ENCODE measurements around the gene PTPRO.

PTPRO gene

DNA sequence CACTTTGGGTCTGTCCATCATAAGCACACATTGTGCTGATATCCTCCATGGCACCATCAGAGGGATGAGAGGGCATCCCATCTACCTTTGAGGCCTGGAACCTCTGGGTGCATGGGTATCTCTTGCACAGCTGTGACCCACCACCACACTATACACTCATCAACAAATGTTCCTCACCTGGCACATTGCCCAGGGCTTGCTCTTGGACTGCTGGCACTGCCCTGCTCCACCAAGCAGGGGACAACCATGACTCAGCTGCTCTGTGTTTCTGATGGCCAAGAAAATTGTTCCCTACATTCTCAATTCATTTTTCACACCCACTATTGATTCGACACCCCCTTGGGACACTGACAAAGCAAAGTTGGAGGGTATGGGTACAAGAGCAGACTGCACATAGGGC lies 155.5 kb downstream of the PTPRO start:
- no peak overlapping the region for H3K27ac ChIP-seq
- TF ChIP-seq, protein P1, sequence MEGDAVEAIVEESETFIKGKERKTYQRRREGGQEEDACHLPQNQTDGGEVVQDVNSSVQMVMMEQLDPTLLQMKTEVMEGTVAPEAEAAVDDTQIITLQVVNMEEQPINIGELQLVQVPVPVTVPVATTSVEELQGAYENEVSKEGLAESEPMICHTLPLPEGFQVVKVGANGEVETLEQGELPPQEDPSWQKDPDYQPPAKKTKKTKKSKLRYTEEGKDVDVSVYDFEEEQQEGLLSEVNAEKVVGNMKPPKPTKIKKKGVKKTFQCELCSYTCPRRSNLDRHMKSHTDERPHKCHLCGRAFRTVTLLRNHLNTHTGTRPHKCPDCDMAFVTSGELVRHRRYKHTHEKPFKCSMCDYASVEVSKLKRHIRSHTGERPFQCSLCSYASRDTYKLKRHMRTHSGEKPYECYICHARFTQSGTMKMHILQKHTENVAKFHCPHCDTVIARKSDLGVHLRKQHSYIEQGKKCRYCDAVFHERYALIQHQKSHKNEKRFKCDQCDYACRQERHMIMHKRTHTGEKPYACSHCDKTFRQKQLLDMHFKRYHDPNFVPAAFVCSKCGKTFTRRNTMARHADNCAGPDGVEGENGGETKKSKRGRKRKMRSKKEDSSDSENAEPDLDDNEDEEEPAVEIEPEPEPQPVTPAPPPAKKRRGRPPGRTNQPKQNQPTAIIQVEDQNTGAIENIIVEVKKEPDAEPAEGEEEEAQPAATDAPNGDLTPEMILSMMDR (conservative IDR thresholded peaks at IDR 0.05), result no peak

DNA sequence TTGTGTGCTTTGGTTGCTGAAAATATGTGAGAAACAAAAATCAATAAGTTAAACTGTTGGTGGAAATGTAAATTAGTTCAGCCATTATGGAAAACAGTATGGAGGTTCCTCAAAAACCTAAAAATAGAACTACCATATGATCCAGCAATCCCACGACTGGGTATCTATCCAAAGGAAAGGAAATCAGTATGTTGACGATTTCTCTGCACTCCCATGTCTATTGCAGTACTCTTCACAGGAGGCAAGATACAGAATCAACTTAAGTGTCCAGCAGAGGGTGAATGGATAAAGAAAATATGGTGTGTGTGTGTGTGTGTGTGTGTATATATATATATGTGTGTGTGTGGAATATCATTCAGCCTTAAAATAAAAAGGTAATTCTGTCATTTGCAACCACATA lies 159.5 kb downstream of the PTPRO start:
- TF ChIP-seq, protein P1 (conservative IDR thresholded peaks at IDR 0.05), result no peak
- no peak overlapping the region for H3K27ac ChIP-seq

DNA sequence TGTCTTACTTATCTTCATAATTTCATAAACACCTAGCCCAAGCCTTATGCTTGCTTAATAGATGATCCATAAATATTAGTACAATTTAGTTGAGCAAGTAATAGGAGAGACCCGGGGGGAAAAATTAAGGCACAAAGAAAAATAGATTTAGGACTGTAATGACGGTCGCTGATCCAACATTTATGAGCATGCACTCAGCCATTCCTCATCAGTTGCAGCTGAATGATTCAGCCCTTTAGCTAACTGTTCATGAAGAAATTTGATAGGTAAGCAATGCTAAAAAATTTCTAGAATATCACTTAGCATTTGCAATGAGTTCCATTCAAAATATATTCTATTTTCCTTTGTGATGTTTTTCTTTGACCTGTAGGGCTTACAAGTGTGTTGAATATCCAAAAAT lies 163.2 kb downstream of the PTPRO start:
- H3K27ac ChIP-seq, result no peak overlapping the region
- TF ChIP-seq, protein P1 (conservative IDR thresholded peaks at IDR 0.05), result no peak

DNA sequence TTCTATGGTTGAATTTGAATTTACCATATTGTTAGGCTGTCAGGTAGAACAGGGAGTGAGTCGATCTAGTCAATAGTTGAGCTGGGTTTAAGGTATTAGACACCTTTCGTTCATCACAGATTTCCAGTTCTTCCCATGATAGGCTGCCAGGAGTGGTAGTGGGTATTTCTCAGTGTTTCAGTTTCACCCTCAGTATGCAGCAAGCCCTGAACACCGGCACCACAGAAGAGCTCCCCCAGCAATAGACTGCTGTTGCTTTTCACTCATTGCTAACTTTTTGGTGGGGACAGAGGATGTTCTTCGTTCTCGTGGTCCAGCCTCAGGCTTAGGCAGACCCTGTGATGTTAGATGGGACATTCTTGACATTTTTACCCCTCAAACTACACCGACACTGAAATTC lies 164.6 kb downstream of the PTPRO start:
- H3K27ac ChIP-seq, result no peak overlapping the region
- TF ChIP-seq, protein P1 (conservative IDR thresholded peaks at IDR 0.05), result no peak

DNA sequence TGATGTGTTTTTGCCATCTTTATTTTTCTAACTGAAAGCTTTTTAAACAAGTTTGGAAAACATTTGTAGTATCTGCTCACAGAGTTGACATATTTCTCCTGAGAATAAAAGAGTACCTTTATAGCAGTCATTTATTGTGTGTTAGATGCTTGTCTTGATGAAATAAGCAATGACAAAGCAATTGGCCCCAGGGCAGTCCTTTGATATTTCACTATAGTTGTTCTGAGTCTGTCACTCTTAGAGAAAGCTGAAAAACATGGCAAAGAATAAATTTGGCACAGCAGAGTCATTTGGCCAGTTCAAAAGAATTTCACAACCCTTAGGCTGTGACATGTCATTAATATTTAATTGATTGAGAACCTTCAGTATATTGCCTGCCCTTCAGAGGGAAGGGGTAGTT lies 166.2 kb downstream of the PTPRO start:
- TF ChIP-seq, protein P1 (conservative IDR thresholded peaks at IDR 0.05), result no peak
- H3K27ac ChIP-seq, result no peak overlapping the region

DNA sequence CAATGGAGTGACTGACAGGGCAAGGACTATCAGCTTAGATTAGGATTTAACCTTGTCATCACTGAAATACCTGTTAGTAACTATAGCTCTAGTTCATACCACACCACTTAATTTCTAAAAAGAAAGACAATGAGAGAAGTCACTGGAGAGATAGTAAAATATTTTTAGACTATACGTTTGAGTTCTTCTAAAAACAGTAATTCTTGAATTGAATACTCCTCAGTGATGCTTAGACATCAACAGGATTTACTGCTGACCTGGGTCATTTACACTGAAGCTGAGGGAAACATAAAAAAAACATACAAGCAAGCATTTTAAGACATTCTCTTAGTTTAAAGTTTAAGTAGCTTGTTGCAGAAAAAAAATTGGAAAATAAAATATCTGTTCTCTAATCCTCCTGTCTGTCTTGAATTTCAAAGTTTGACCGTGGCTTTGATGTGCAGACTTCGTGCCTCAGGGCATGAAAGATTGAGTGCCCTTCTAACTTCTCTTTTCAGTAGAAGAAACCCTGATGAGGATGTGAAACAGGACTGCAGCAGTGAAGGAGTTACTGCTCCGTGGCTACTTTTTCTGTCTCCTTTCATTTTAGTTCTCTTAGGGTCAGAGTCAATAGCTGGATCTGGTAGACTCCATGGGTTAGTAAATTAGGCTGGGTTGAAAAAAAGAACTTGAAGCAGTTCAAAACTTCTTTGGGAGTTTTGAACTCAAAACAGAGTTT lies 172.2 kb downstream of the PTPRO start:
- TF ChIP-seq, protein P1 (conservative IDR thresholded peaks at IDR 0.05), result no peak
- H3K27ac ChIP-seq, result no peak overlapping the region

DNA sequence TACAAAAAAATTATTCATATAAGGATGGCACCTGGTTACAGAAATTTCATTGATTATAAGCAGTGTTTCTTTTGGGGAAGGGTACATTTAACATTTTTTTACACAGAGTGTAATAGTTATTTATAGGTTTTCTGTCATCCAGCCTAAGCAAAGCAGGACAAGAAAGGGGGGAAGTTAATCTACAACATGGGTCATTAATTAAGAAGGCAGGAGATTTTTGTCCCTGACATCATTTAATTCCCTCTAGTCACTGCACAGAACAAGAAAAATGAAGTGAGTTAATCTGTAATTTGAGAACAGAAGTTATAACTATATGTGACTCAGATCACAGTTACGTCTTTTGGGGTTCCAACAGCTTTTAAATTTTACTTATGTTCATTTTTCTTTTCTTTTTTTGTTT lies 173.4 kb downstream of the PTPRO start:
- TF ChIP-seq, protein P1 (conservative IDR thresholded peaks at IDR 0.05), result no peak
- no peak overlapping the region for H3K27ac ChIP-seq
